H1 (cell line): ENCODE data around the gene OR4Q3. TPM values are rescaled to one million over a fixed set of nuclear protein-coding genes. Genes with fewer than 3 reads are reported as not detected.
"Not testable (repeated sequence)": the region's sequence is repeated elsewhere in the genome, so short reads cannot be mapped to it uniquely, and the experiment has no call there.

ENCODE experiments used
- CTCF ChIA-PET: fragments of 300-600 bp; sonication (Branson Sonifier 250); formaldehyde crosslinking; loops from one replicate; lab custom pipeline; 2021; ENCODE audit not compliant: partially characterized antibody; lab: Charles Lee
- POLR2A ChIA-PET: fragments of 300-600 bp; sonication (Branson Sonifier 250); formaldehyde crosslinking; loops from one replicate; lab custom pipeline; 2021; ENCODE audit warnings: inconsistent platforms; ENCODE audit not compliant: partially characterized antibody; lab: Charles Lee
- DNase-seq, 2 experiments: peaks; one replicate each; pipeline versions ENCODE4 v3.0.0 to v3.0.0-alpha.2; 2010 to 2022; ENCODE audit warnings: low spot score in 2 of 2, low read depth in 1 of 2, mixed read lengths in 1 of 2
- FAIRE-seq: peaks from 2 replicates; lab custom pipeline; 2011; peaks lifted over from hg19 to GRCh38; lab: Jason Lieb, UNC
- H2AFZ ChIP-seq: 2 replicates; pipeline ENCODE4 v1.8.1; 2012; ENCODE audit warnings: low read length, inconsistent platforms
- H2AK5ac ChIP-seq: 2 replicates; pipeline ENCODE4 v1.6.1; 2013; ENCODE audit warnings: low read depth, low read length
- H2BK120ac ChIP-seq: replicated peaks from 2 replicates; pipeline ENCODE3; 2013; ENCODE audit warnings: low read depth, low read length, inconsistent platforms
- H2BK12ac ChIP-seq: 2 replicates; pipeline ENCODE4 v1.6.1; 2013; ENCODE audit warnings: low read depth, low read length
- H2BK15ac ChIP-seq: 2 replicates; pipeline ENCODE4 v1.6.1; 2013; ENCODE audit warnings: low read length
- H2BK20ac ChIP-seq: 2 replicates; pipeline ENCODE4 v1.6.1; 2013; ENCODE audit warnings: low read length
- H2BK5ac ChIP-seq: 2 replicates; pipeline ENCODE4 v1.6.1; 2013; ENCODE audit warnings: low read depth, low read length
- H3K14ac ChIP-seq: 2 replicates; pipeline ENCODE4 v1.6.1; 2013; ENCODE audit warnings: inconsistent platforms; ENCODE audit not compliant: insufficient read length
- H3K18ac ChIP-seq: 2 replicates; pipeline ENCODE4 v1.6.1; 2013; ENCODE audit warnings: low read length; ENCODE audit errors: extremely low read depth
- H3K23ac ChIP-seq: 2 replicates; pipeline ENCODE4 v1.6.1; 2013; ENCODE audit warnings: inconsistent platforms; ENCODE audit not compliant: insufficient read length
- H3K23me2 ChIP-seq: 2 replicates; pipeline ENCODE4 v1.6.1; 2013; ENCODE audit warnings: low read depth, low read length
- H3K27ac ChIP-seq: 2 replicates; pipeline ENCODE4 v1.6.1; 2011; ENCODE audit warnings: low read depth, low read length, inconsistent platforms
- H3K27me3 ChIP-seq, 4 experiments: replicated peaks in 1 of 4; 1 replicate in 1 of 4; 2 replicates in 3 of 4; pipeline versions ENCODE4 v1.6.1 to v1.8.1; 2011 to 2013; ENCODE audit warnings: low read length in 3 of 4, mild to moderate bottlenecking in 3 of 4, inconsistent platforms in 2 of 4, mixed read lengths in 2 of 4, moderate library complexity in 1 of 4; ENCODE audit not compliant: control insufficient read depth in 3 of 4, insufficient read depth in 3 of 4; ENCODE audit errors: extremely low read depth in 1 of 4
- H3K36me3 ChIP-seq, 4 experiments: 2 replicates each; pipeline versions ENCODE4 v1.6.1 to v1.8.1; 2011 to 2013; ENCODE audit warnings: mild to moderate bottlenecking in 4 of 4, low read length in 3 of 4, moderate library complexity in 2 of 4, control low read depth in 1 of 4, inconsistent platforms in 1 of 4; ENCODE audit not compliant: insufficient read depth in 4 of 4, control insufficient read depth in 2 of 4
- H3K4ac ChIP-seq: replicated peaks from 2 replicates; pipeline ENCODE3; 2013; ENCODE audit warnings: low read length, low read depth, mixed read lengths, inconsistent platforms; ENCODE audit not compliant: insufficient read length
- H3K4me1 ChIP-seq, 4 experiments: replicated peaks in 1 of 4; 1 replicate in 1 of 4; 2 replicates in 3 of 4; pipeline versions ENCODE4 v1.6.1 to v1.8.1; 2011 to 2013; ENCODE audit warnings: low read length in 3 of 4, inconsistent platforms in 2 of 4, mixed read lengths in 1 of 4; ENCODE audit not compliant: insufficient read depth in 4 of 4, control insufficient read depth in 3 of 4
- H3K4me2 ChIP-seq, 2 experiments: 2 replicates each; pipeline versions ENCODE4 v1.6.1 to v1.8.1; 2011 to 2013; ENCODE audit warnings: low read depth in 2 of 2, low read length in 2 of 2, control low read depth in 1 of 2, inconsistent platforms in 1 of 2, mild to moderate bottlenecking in 1 of 2; ENCODE audit not compliant: insufficient read depth in 1 of 2
- H3K4me3 ChIP-seq, 4 experiments: fragments of 200-600, 300-600 bp in 1 of 4; sonication (generic), shearing (Covaris generic), sonication (Bioruptor Twin) in 1 of 4; 2 replicates each; pipeline versions ENCODE4 v1.5.1 to v1.8.1; 2011 to 2016; ENCODE audit warnings: low read length in 4 of 4, low read depth in 3 of 4, control low read depth in 2 of 4, inconsistent platforms in 2 of 4, mild to moderate bottlenecking in 2 of 4, mixed read lengths in 1 of 4, moderate library complexity in 1 of 4; ENCODE audit not compliant: insufficient read depth in 2 of 4; ENCODE audit errors: extremely low read depth in 1 of 4
- H3K56ac ChIP-seq: replicated peaks from 2 replicates; pipeline ENCODE3; 2013; ENCODE audit warnings: low read depth, mild to moderate bottlenecking, mixed read lengths, low read length, inconsistent platforms; ENCODE audit not compliant: insufficient read length
- H3K79me1 ChIP-seq: 2 replicates; pipeline ENCODE4 v1.6.1; 2013; ENCODE audit warnings: low read depth, low read length, control low read depth
- H3K79me2 ChIP-seq, 2 experiments: 2 replicates each; pipeline versions ENCODE4 v1.6.1 to v1.8.1; 2012 to 2013; ENCODE audit warnings: low read length in 2 of 2, mild to moderate bottlenecking in 2 of 2, inconsistent platforms in 1 of 2; ENCODE audit not compliant: insufficient read depth in 2 of 2, control insufficient read depth in 1 of 2
- H3K9ac ChIP-seq, 4 experiments: replicated peaks in 1 of 4; 1 replicate in 1 of 4; 2 replicates in 3 of 4; pipeline versions ENCODE4 v1.6.1 to v1.8.1; 2011 to 2013; ENCODE audit warnings: low read depth in 3 of 4, low read length in 3 of 4, control low read depth in 2 of 4, mild to moderate bottlenecking in 2 of 4, moderate library complexity in 2 of 4, inconsistent platforms in 1 of 4; ENCODE audit errors: extremely low read depth in 1 of 4
- H3K9me3 ChIP-seq, 2 experiments: 2 replicates each; pipeline versions ENCODE4 v1.6.1 to v1.8.1; 2012 to 2013; ENCODE audit warnings: mild to moderate bottlenecking in 2 of 2, moderate library complexity in 2 of 2, control low read depth in 1 of 2, inconsistent platforms in 1 of 2, low read depth in 1 of 2, low read length in 1 of 2, mixed read lengths in 1 of 2; ENCODE audit not compliant: insufficient read depth in 2 of 2
- H4K20me1 ChIP-seq, 2 experiments: replicated peaks in 1 of 2; 2 replicates each; pipeline versions ENCODE3 to v1.8.1; 2011 to 2013; ENCODE audit warnings: inconsistent platforms in 2 of 2, low read length in 2 of 2, mild to moderate bottlenecking in 1 of 2; ENCODE audit not compliant: insufficient read depth in 2 of 2, control insufficient read depth in 1 of 2
- H4K5ac ChIP-seq: 2 replicates; pipeline ENCODE4 v1.6.1; 2013; ENCODE audit warnings: low read length, low read depth, mixed read lengths, inconsistent platforms; ENCODE audit not compliant: insufficient read length
- H4K8ac ChIP-seq: 2 replicates; pipeline ENCODE4 v1.8.0; 2013; ENCODE audit warnings: mild to moderate bottlenecking, moderate library complexity, low read length, inconsistent platforms; ENCODE audit not compliant: insufficient read depth; ENCODE audit errors: extremely low read depth
- H4K91ac ChIP-seq: replicated peaks from 2 replicates; pipeline ENCODE3; 2013; ENCODE audit warnings: low read length, mixed read lengths, inconsistent platforms; ENCODE audit not compliant: insufficient read length
- ATF2 ChIP-seq: IDR thresholded peaks from 2 replicates; pipeline ENCODE4 v1.6.1; 2012; ENCODE audit warnings: low read length, inconsistent platforms
- BRCA1 ChIP-seq: IDR thresholded peaks from 2 replicates; pipeline ENCODE4 v1.6.1; 2012; ENCODE audit warnings: low read depth, low read length, improper control_type of control experiment
- WGBS, 2 experiments: shearing (Covaris generic) in 1 of 2; methylation state at CpG; one replicate each; pipeline versions ENCODE4 v1.1.6 to v1.1.7; 2013 to 2015; ENCODE audit warnings: low lambda C conversion rate in 2 of 2, mixed read lengths in 2 of 2, inconsistent platforms in 1 of 2, low coverage in 1 of 2, missing lambda C conversion rate in 1 of 2; ENCODE audit not compliant: insufficient replicate concordance in 2 of 2, insufficient coverage in 1 of 2, insufficient read length in 1 of 2; ENCODE audit errors: extremely low coverage in 1 of 2, missing lambda C conversion rate in 1 of 2; 5-methylcytosine and 5-hydroxymethylcytosine counted together
- polyA plus RNA-seq, 7 experiments: library from polyadenylated mRNA; depleted of rRNA in 3 of 7; stranded (reverse) in 5 of 7; unstranded in 2 of 7; fragments of >200 nt in 5 of 7; fragments of 200-250 nt in 2 of 7; gene quantifications; 1 replicate in 5 of 7; 2 replicates in 1 of 7; 4 replicates in 1 of 7; pipeline versions ENCODE4 v1.2.1 to v1.2.3, GENCODE V29; 2011 to 2013; ENCODE audit warnings: missing spikeins in 2 of 7, mixed read lengths in 2 of 7
- total RNA-seq: library from RNA; stranded (reverse); fragmentation: NEBNext Ultra II Directional; extraction: Animal tissue kit (Norgen Biotek cat#: 25700); gene quantifications from 2 replicates; pipeline ENCODE4 v1.2.1, GENCODE V29; 2021
- TF ChIP-seq, protein P1 (sequence below): IDR thresholded peaks from 2 replicates; pipeline ENCODE4 v1.6.1; 2012; ENCODE audit warnings: inconsistent platforms
- TF ChIP-seq, protein P2 (sequence below): IDR thresholded peaks from 2 replicates; pipeline ENCODE4 v1.6.1; 2011; ENCODE audit warnings: low read length, improper control_type of control experiment

Gene OR4Q3
- total and polyA plus RNA-seq, 2 of the 8 experiments (the other 6 are each of a cell fraction or from before 2014, with no cell fraction given) = not detected

GRCh38 chr14:19775587-19775986 lies 32.2 kb downstream of the OR4Q3 start (continued):
- TF ChIP-seq, protein P1, sequence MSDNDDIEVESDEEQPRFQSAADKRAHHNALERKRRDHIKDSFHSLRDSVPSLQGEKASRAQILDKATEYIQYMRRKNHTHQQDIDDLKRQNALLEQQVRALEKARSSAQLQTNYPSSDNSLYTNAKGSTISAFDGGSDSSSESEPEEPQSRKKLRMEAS = no peak
- TF ChIP-seq, protein P2, sequence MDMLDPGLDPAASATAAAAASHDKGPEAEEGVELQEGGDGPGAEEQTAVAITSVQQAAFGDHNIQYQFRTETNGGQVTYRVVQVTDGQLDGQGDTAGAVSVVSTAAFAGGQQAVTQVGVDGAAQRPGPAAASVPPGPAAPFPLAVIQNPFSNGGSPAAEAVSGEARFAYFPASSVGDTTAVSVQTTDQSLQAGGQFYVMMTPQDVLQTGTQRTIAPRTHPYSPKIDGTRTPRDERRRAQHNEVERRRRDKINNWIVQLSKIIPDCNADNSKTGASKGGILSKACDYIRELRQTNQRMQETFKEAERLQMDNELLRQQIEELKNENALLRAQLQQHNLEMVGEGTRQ = no peak
- TF ChIP-seq ATF2 (no peak), BRCA1 (no peak)

GRCh38 chr14:19785848-19786247 lies 42.5 kb downstream of the OR4Q3 start:
- POLR2A ChIA-PET = not testable (repeated sequence)
- peaks cover 26 to 51% of the 10 kb centered on the region in 2 experiments for H3K9me3 ChIP-seq

More at GRCh38 chr14:19785848-19786247, 42.5 kb downstream of the OR4Q3 start:
- H3K79me1 ChIP-seq, H4K8ac ChIP-seq, H3K9ac ChIP-seq, H3K23me2 ChIP-seq, H3K79me2 ChIP-seq, H3K14ac ChIP-seq, H4K91ac ChIP-seq, DNase-seq, H2BK12ac ChIP-seq, H3K27me3 ChIP-seq, FAIRE-seq, H3K4me1 ChIP-seq, H4K20me1 ChIP-seq, H2BK5ac ChIP-seq, H2AK5ac ChIP-seq, H3K36me3 ChIP-seq, H3K4me3 ChIP-seq, H3K23ac ChIP-seq, H3K56ac ChIP-seq, H3K4ac ChIP-seq, H2BK20ac ChIP-seq, H2AFZ ChIP-seq, CTCF ChIA-PET, H2BK120ac ChIP-seq, H3K4me2 ChIP-seq, H2BK15ac ChIP-seq, H3K27ac ChIP-seq, H3K18ac ChIP-seq, H4K5ac ChIP-seq: not testable (repeated sequence)
- WGBS, 2 experiments = 84% methylated on average over 15 of the region's 16 CpGs; no CpG with 5 or more reads in 1 of the 2 experiments
